HepG2 (cell line): ENCODE data around the gene MCRIP2. TPM values are rescaled to one million over a fixed set of nuclear protein-coding genes. Genes with fewer than 3 reads are reported as not detected.

Source experiments
- DPF2 ChIP-seq: sonication (generic); formaldehyde crosslinking; IDR thresholded peaks from 2 replicates; pipeline ENCODE4 v1.4.0; 2020; ENCODE audit warnings: mild to moderate bottlenecking, low read depth, missing genetic modification reagents, borderline replicate concordance
- FOSL2 ChIP-seq: sonication (generic); formaldehyde crosslinking; IDR thresholded peaks from 2 replicates; pipeline ENCODE4 v1.4.0; 2020; ENCODE audit warnings: missing genetic modification reagents
- HNRNPL ChIP-seq: fragments of 200-400 bp; formaldehyde crosslinking; IDR thresholded peaks from 2 replicates; pipeline ENCODE4 v1.6.1; 2017; ENCODE audit warnings: mild to moderate bottlenecking, low read depth, low read length
- HOXD1 ChIP-seq: sonication (generic); formaldehyde crosslinking; IDR thresholded peaks from 2 replicates; pipeline ENCODE4 v1.5.0; 2020; ENCODE audit warnings: missing genetic modification reagents
- POLR2AphosphoS5 ChIP-seq: IDR thresholded peaks from 2 replicates; pipeline ENCODE4 v1.6.1; 2012; ENCODE audit warnings: low read depth, low read length
- RXRA ChIP-seq: sonication (generic); formaldehyde crosslinking; IDR thresholded peaks from 2 replicates; pipeline ENCODE4 v1.5.1; 2020; ENCODE audit warnings: missing genetic modification reagents
- XRCC5 ChIP-seq: fragments of 200-400 bp; formaldehyde crosslinking; optimal IDR thresholded peaks from 2 replicates; pipeline ENCODE3; 2017; ENCODE audit warnings: mild to moderate bottlenecking, low read length
- ZBED4 ChIP-seq: sonication (generic); formaldehyde crosslinking; IDR thresholded peaks from 2 replicates; pipeline ENCODE4 v1.4.0; 2020; ENCODE audit warnings: missing genetic modification reagents, borderline replicate concordance
- ZFP36 ChIP-seq: fragments of 150-350 bp; IDR thresholded peaks from 2 replicates; pipeline ENCODE4 v1.6.1; 2018; ENCODE audit warnings: borderline replicate concordance, low read length, low read depth; ENCODE audit not compliant: partially characterized antibody
- ZKSCAN8 ChIP-seq: IDR thresholded peaks from 2 replicates; pipeline ENCODE4 v1.6.1; 2016; ENCODE audit warnings: borderline replicate concordance, missing genetic modification reagents, missing compliant biosample characterization
- ZNF18 ChIP-seq: sonication (generic); formaldehyde crosslinking; IDR thresholded peaks from 2 replicates; pipeline ENCODE4 v1.8.0; 2022; ENCODE audit warnings: mild to moderate bottlenecking, missing genetic modification reagents; ENCODE audit not compliant: insufficient replicate concordance
- ZNF281 ChIP-seq: sonication (generic); formaldehyde crosslinking; IDR thresholded peaks from 2 replicates; pipeline ENCODE4 v1.4.0; 2020; ENCODE audit warnings: missing genetic modification reagents, borderline replicate concordance
- ZNF639 ChIP-seq: conservative IDR thresholded peaks from 2 replicates; pipeline ENCODE4 v1.6.1; 2018; ENCODE audit warnings: missing genetic modification reagents
- ZNF737 ChIP-seq: sonication (generic); formaldehyde crosslinking; IDR thresholded peaks from 2 replicates; pipeline ENCODE4 v1.5.0; 2020; ENCODE audit warnings: missing genetic modification reagents, mild to moderate bottlenecking, borderline replicate concordance
- ZNF766 ChIP-seq: sonication (generic); formaldehyde crosslinking; IDR thresholded peaks from 2 replicates; pipeline ENCODE4 v1.5.0; 2020; ENCODE audit warnings: missing genetic modification reagents, borderline replicate concordance
- ZNF784 ChIP-seq: sonication (generic); formaldehyde crosslinking; IDR thresholded peaks from 2 replicates; pipeline ENCODE4 v1.5.1; 2020; ENCODE audit warnings: missing genetic modification reagents, mild to moderate bottlenecking, borderline replicate concordance
- ZSCAN25 ChIP-seq: sonication (generic); formaldehyde crosslinking; IDR thresholded peaks from 2 replicates; pipeline ENCODE4 v1.8.0; 2022; ENCODE audit warnings: mild to moderate bottlenecking, missing genetic modification reagents
- polyA plus RNA-seq, 8 experiments: library from polyadenylated mRNA; depleted of rRNA in 3 of 8; stranded (reverse) in 7 of 8; unstranded in 1 of 8; fragments of >200 nt; fragmentation: Illumina TruSeq in 4 of 8; extraction: Trizol in 4 of 8; gene quantifications; 2 replicates each; pipeline versions ENCODE4 v1.2.1 to v1.2.3, GENCODE V29; 2011 to 2016; ENCODE audit warnings: low read depth in 4 of 8, missing spikeins in 1 of 8, mixed read lengths in 1 of 8; ENCODE audit not compliant: insufficient read depth in 1 of 8
- total RNA-seq, 5 experiments: library from RNA; depleted of rRNA; stranded (reverse); fragments of >200 nt; fragmentation: Illumina TruSeq; extraction: Trizol; gene quantifications; 2 replicates each; pipeline ENCODE4 v1.2.3, GENCODE V29; 2016; ENCODE audit warnings: low read depth in 1 of 5

The MCRIP2 gene
- total and polyA plus RNA-seq, 2 of the 13 experiments (the other 11 are each of a cell fraction or from before 2014, with no cell fraction given) = 39.6 to 76.7 TPM

- TF ChIP-seq ZFP36 (no peak), ZKSCAN8 (CRISPR knock-in tag) (0 out of 2 replicates have a peak, but pooled peaks have one; percentile 54), RXRA (CRISPR knock-in tag) (no peak), ZNF639 (peak; percentile 91), XRCC5 (peak; percentile 97), ZBED4 (CRISPR knock-in tag) (peak; percentile 89; the same call in 1 of the 2 replicates), FOSL2 (peak; percentile 27; the same call in 1 of the 2 replicates), ZNF18 (CRISPR knock-in tag) (peak; percentile 79), ZNF737 (CRISPR knock-in tag) (no peak), HNRNPL (0 out of 2 replicates have a peak, but pooled peaks have one; percentile 10), POLR2AphosphoS5 (peak; percentile 69), DPF2 (no peak), ZNF766 (CRISPR knock-in tag) (peak; percentile 73; the same call in 1 of the 2 replicates), ZSCAN25 (CRISPR knock-in tag) (peak; percentile 91), HOXD1 (peak; percentile 20; the same call in 1 of the 2 replicates), ZNF281 (CRISPR knock-in tag) (peak; percentile 38; the same call in 1 of the 2 replicates), ZNF784 (CRISPR knock-in tag) (peak; percentile 90; the same call in 1 of the 2 replicates)
Measured at GRCh38 chr16:667780-668518, 26.3 kb downstream of the MCRIP2 start, which contains the start of gene RHOT2 (continued).
